ENCODE data around the gene NCOR2. TPM values are rescaled to one million over a fixed set of nuclear protein-coding genes. Genes with fewer than 3 reads are reported as not detected.

Gene NCOR2
- total RNA-seq, 4 donors from 2014 or later, result 72.1 to 460 (median 119) TPM

- in situ Hi-C loops (cut with MboI; ENCODE audit: low pct_ligation_motif_present in 1 of 4, low pct_unique_long_range_greater_than_20kb in 1 of 4, low sequenced_read_pairs in 3 of 4) (no loop called here), intact Hi-C loops (cut with DNase I; ENCODE audit: low total_unique reads) (no loop called here)
- Histone ChIP-seq H3K27ac (no peak overlapping the region), H3K4me1 (peaks cover 0 to 17% (median 8%) of the 10 kb centered on the region in 4 donors), H3K27me3 (no peaks in the 10 kb centered on the region), H3K36me3 (no peaks in the 10 kb centered on the region), H3K4me3 (no peak overlapping the region), H3K9me3 (no peaks in the 10 kb centered on the region)
- DNase-seq, result no peak
- TF ChIP-seq EP300 (IDR thresholded peaks at IDR 0.05; ENCODE audit: low read depth), result no peak
- WGBS, 2 donors (ENCODE audit: low coverage in 1 of 2), result 68 to 77% methylated on average over 3 to 20 of the region's 20 CpGs
Observed at GRCh38 chr12:124527861-124528561, 39.4 kb downstream of the NCOR2 start.

DNA sequence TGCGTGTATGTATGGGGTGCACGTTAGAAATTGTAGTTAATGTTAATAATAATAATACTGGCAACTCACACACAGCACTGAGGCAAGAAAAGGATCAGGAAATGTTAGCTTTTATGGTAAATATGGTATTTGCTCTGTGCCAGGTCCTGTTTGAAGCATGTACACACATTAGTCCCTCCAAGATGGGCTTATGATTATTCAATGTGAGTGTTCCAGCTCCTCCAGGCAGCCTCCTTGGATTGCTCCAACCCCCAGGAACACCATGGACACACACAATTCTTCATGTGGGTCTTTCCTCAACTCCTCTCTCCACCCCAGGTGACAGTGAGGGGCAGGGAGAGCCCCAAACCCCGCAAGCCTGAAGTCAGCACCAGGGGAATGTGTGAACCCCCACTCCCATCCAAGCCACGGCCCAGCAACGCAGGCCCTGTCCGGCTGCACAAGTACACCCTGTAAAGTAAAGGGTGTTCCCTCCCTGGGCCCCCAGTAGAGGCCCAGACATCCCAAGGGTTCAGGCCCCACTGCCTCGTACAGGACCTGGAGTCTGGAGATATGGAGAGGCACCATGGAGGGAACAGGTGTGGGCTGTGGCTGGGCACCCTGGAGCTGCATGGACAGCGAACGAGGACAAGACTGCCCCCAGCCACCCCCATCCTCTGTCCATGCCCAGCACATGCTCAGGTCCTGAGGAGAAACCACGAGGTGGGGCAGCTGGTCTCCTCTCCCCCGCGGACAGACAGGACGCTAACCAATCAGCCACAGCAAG, 41.3 kb downstream of the NCOR2 start:
- DNase-seq, result no peak
- TF ChIP-seq POLR2AphosphoS5 (IDR thresholded peaks at IDR 0.05) (no peak), POLR2A (IDR thresholded peaks at IDR 0.05) (no peak), EP300 (IDR thresholded peaks at IDR 0.05; ENCODE audit: low read depth) (no peak), CTCF (IDR thresholded peaks at IDR 0.05) (no peak)
- Histone ChIP-seq H3K4me1 (peaks cover 0 to 14% (median under 1%) of the 10 kb centered on the region in 4 donors), H3K36me3 (no peaks in the 10 kb centered on the region), H3K27me3 (no peaks in the 10 kb centered on the region), H3K9me3 (no peaks in the 10 kb centered on the region), H3K4me3 (no peak overlapping the region), H3K27ac (no peak overlapping the region)
- WGBS, 2 donors (ENCODE audit: low coverage in 1 of 2), result 95% methylated on average over 13 of the region's 13 CpGs; no CpG with 5 or more reads in 1 of the 2 donors
- intact Hi-C loops (cut with DNase I; ENCODE audit: low total_unique reads) (no loop called here), in situ Hi-C loops (cut with MboI; ENCODE audit: low pct_ligation_motif_present in 1 of 4, low pct_unique_long_range_greater_than_20kb in 1 of 4, low sequenced_read_pairs in 3 of 4) (no loop called here)

GRCh38 chr12:124525455-124525854, 42.0 kb downstream of the NCOR2 start:
- Histone ChIP-seq H3K9me3 (no peaks in the 10 kb centered on the region), H3K4me1 (peaks cover 5 to 20% (median 6%) of the 10 kb centered on the region in 4 donors), H3K36me3 (no peaks in the 10 kb centered on the region), H3K4me3 (no peak overlapping the region), H3K27ac (no peak overlapping the region), H3K27me3 (no peaks in the 10 kb centered on the region)
- no peak for DNase-seq
- intact Hi-C loops (cut with DNase I; ENCODE audit: low total_unique reads), result no loop called here
- in situ Hi-C loops (cut with MboI; ENCODE audit: low pct_ligation_motif_present in 1 of 4, low pct_unique_long_range_greater_than_20kb in 1 of 4, low sequenced_read_pairs in 3 of 4), result no loop called here
- 60 to 79% methylated on average over 1 to 14 of the region's 14 CpGs for WGBS, 2 donors (ENCODE audit: low coverage in 1 of 2)
- no peak for TF ChIP-seq POLR2AphosphoS5 (IDR thresholded peaks at IDR 0.05)
- TF ChIP-seq CTCF (IDR thresholded peaks at IDR 0.05), result no peak
- no peak for TF ChIP-seq POLR2A (IDR thresholded peaks at IDR 0.05)
- no peak for TF ChIP-seq EP300 (IDR thresholded peaks at IDR 0.05; ENCODE audit: low read depth)

DNA sequence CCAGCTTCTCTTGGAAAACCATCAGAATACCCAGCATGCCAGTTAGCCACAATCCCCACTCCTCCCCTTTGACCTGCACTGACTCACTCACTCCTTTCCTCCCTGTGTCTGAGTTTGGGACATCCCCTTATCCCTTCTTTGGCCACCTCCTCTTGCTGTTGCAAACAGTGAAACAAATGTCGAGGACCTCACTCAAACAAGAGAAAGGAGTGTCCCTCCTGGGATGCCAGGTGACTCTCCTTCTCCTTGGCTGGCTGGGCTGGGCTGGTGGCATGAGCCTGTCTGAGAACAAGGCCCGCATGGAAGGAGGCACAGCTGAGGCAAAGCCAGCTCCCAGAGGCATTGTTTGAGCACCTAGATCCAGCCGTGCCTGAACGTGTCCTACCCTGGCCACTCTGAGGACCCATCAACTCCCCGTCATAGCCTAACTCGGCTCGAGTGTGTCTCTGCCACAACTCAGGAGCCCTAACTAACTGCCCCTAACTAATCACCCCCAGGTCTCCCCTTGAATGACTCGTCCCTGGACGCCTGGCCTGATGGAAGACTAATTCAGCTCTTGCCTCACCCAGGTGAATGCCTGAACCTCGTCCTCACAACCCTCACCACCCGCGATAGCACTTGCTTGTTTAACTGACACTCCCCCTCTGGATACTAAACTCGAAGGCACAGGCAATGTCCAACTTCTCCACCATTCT, 43.0 kb downstream of the NCOR2 start:
- Histone ChIP-seq H3K27me3 (no peaks in the 10 kb centered on the region), H3K9me3 (no peaks in the 10 kb centered on the region), H3K27ac (peak overlapping the region in 2 of 4 donors; percentile 15 to 29), H3K4me1 (peaks cover 15 to 31% (median 17%) of the 10 kb centered on the region in 4 donors), H3K4me3 (no peak overlapping the region), H3K36me3 (no peaks in the 10 kb centered on the region)
- intact Hi-C loops (cut with DNase I; ENCODE audit: low total_unique reads) (no loop called here), in situ Hi-C loops (cut with MboI; ENCODE audit: low pct_ligation_motif_present in 1 of 4, low pct_unique_long_range_greater_than_20kb in 1 of 4, low sequenced_read_pairs in 3 of 4) (no loop called here)
- no peak for TF ChIP-seq EP300 (IDR thresholded peaks at IDR 0.05; ENCODE audit: low read depth)
- no peak for TF ChIP-seq CTCF (IDR thresholded peaks at IDR 0.05)
- TF ChIP-seq POLR2A (IDR thresholded peaks at IDR 0.05), result no peak
- TF ChIP-seq POLR2AphosphoS5 (IDR thresholded peaks at IDR 0.05), result no peak
- DNase-seq, result no peak
- WGBS, 2 donors (ENCODE audit: low coverage in 1 of 2), result 72 to 83% methylated on average over 4 to 13 of the region's 13 CpGs

All from transverse colon (tissue), 4 donors.